G401 (cell line): ENCODE data around the gene RARS1. TPM values are rescaled to one million over a fixed set of nuclear protein-coding genes. Genes with fewer than 3 reads are reported as not detected.

Source experiments
- DNase-seq: peaks from one replicate; pipeline ENCODE4 v3.0.0-alpha.2; 2015; ENCODE audit warnings: low spot score
- in situ Hi-C: cut with HindIII; loops from 2 replicates; pipeline ENCODE4 v1.10.0; 2016; ENCODE audit warnings: low sequenced_read_pairs, mixed read lengths
- total RNA-seq: library from RNA; depleted of rRNA; stranded (reverse); fragments of >200 nt; shearing (Covaris generic); gene quantifications from 2 replicates; pipeline ENCODE4 v1.2.3, GENCODE V29; 2014; rRNA removed

RARS1 gene
- total RNA-seq: 171 and 222 TPM in 2 replicates

DNA sequence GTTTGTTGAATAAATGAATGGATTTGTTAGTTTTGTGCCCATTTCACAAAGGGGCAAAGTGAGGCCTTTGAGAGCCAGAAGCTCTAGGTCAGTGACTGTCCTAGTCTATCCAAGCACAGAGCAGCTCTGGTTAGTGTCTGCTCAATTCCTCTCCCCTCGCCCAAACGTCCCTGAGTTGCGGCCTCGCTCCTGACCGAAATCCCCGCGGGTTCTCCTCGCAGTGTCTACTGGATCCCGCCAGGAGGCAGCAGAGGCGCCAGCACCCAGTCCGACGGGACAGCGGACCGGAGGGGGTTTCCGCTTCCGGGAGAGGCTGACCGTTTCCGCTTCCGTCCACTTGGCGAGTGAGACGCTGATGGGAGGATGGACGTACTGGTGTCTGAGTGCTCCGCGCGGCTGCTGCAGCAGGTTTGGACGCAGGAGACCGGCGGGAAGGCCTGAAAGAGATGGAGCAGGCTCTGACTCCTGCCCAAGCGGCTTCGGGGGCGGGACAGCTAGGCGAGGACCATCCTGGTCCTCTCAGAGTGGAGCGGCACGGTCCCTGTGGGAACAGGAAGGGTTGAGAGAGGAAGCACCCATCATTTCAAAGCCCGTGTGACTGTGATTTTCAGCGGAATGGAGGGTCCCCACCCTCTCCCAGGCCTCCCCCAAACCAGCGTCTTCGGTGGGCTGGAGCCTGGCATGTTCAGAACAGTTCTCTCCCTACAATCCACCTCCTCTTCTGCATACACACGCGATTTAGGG is at the start of gene RARS1:
RARS1 (plus strand) TSS at position 336 of the 744 bp plus-strand sequence; CDS start at position 364, 28 bp downstream.
- DNase-seq: peak; percentile 94
- in situ Hi-C loops: no loop called here

DNA sequence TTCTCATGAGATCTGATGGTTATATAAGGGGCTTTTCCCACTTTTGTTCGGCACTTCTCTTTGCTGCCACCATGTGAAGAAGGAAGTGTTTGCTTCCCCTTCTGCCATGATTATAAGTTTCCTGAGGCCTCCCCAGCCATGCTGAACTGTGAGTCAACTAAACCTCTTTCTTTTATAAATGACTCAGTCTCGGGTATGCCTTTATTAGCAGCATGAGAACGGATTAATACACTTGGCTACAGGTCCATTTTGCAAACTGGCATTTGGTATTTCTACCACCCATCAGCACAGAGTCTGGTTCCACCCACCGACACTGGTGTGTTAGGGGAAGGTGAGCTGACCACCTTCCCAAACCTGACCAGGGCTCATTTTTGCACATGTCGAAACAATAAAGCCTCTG is 47.9 kb upstream of the RARS1 start:
- DNase-seq: no peak
- in situ Hi-C loops: no loop called here

GRCh38 chr5:168443533-168443932 is 42.7 kb upstream of the RARS1 start:
- in situ Hi-C loops: no loop called here
- DNase-seq: no peak

DNA sequence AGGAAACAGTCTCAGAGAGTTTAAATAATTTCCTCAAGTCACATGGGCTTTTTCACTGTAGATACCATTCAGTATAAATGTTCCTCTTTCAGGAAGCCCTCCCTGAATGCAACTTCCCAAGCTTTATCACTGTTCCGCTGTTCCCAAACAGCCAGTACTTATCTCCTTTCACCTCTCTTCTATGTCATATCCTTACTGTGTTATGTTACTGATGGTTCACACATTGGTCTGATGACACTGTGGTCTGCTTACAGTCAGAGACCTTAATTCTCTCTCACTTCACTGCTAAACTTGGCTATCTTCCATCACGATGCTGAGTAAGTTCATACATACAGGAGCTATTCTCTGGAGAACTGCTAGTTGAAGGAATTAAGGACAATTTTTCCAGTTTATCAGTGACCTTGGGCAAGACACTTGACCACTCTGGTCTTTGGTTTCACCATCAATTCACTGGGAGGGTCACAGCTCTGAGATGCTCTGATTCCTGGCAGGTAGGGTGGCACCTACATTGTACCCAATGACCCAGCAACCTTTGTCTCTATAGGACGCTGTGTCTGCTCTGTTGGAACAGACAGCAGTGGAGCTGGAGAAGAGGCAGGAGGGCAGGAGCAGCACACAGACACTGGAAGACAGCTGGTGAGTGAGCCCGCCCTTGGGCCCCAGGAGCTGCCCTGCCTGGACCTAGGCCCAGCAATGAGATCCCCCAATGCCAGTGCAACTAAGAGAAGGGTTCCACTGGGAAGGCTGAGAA is 42.1 kb upstream of the RARS1 start:
- no peak for DNase-seq
- in situ Hi-C loops: no loop called here

GRCh38 chr5:168446983-168447619 is 39.2 kb upstream of the RARS1 start:
- in situ Hi-C loops: no loop called here
- DNase-seq: no peak

GRCh38 chr5:168447808-168448207 is 38.5 kb upstream of the RARS1 start:
- in situ Hi-C loops: no loop called here
- DNase-seq: no peak

DNA sequence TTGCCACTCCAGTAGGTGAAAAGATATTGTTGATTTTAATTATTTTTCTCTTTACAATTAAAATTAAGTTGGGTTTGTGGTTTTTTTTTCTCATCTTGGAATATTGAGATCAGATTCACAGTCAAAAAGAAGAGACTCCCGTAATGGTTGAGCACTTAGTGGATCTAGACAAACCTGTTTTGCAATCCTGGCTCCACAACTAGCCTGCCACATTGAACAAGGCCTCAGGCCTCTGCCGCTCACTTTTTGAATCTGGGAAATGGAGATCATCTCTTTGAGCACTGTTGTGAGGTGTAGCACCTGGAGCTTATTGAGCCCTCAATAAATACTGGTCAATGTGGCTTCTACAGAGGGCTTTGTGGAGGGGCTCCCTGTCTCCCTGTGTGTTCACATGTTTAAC is 37.1 kb upstream of the RARS1 start:
- in situ Hi-C loops: no loop called here
- DNase-seq: no peak

- in situ Hi-C loops: no loop called here
- DNase-seq: no peak
Observed at GRCh38 chr5:168451565-168451964, 34.7 kb upstream of the RARS1 start.

- in situ Hi-C loops: no loop called here
- DNase-seq: no peak
Observed at GRCh38 chr5:168455201-168455600, 31.1 kb upstream of the RARS1 start.

GRCh38 chr5:168457542-168457941 is 28.7 kb upstream of the RARS1 start:
- no peak for DNase-seq
- in situ Hi-C loops: no loop called here

GRCh38 chr5:168460606-168461005 is 25.7 kb upstream of the RARS1 start:
- DNase-seq: no peak
- in situ Hi-C loops: no loop called here

GRCh38 chr5:168463081-168463480 is 23.2 kb upstream of the RARS1 start:
- in situ Hi-C loops: no loop called here
- DNase-seq: no peak

DNA sequence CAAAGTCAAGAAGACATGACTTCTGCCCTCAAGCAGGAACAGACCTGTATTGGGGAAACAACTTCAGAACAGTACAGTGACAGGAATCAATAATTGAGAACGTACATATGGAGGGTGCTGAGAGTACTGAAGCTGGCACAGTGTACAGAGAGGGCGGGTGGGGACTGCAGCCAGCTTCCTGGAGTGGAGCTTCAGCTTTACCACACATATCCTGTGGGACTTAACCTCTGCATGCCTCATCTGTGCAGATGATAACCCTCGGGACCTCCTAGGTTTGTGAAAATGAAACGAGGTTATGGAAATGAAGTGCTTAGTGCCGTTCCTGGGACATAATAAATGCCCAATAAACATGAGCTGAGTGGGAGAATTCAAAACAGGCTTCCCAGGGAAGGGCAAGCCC is 22.1 kb upstream of the RARS1 start:
- in situ Hi-C loops: no loop called here

DNA sequence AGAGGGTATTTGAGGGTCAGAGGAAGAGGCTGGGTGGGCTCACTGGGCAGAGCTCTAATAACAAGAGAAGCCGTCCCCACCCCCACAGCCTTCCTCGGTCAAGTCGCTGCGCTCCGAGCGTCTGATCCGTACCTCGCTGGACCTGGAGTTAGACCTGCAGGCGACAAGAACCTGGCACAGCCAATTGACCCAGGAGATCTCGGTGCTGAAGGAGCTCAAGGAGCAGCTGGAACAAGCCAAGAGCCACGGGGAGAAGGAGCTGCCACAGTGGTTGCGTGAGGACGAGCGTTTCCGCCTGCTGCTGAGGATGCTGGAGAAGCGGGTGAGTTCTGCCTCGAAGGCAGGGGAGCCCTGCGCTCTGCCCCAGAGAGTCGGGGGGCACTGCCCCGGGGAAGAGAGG is 21.6 kb upstream of the RARS1 start:
- in situ Hi-C loops: no loop called here
- DNase-seq: no peak

More for the DNA sequence above, 22.1 kb upstream of the RARS1 start:
- no peak for DNase-seq

GRCh38 chr5:168467755-168468330 is 18.4 kb upstream of the RARS1 start:
- in situ Hi-C loops: no loop called here
- no peak for DNase-seq

DNA sequence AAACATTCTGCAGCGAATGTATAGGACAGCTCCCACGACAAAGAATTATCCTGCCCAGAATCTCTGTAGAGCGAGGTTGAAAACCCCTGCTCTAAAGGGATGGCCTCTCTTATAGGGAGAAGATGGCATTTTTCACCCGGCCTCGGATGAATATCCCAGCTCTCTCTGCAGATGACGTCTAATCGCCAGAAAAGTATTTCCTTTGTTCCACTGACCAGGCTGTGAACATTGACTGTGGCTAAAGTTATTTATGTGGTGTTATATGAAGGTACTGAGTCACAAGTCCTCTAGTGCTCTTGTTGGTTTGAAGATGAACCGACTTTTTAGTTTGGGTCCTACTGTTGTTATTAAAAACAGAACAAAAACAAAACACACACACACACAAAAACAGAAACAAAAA is 17.4 kb upstream of the RARS1 start:
- DNase-seq: no peak
- in situ Hi-C loops: no loop called here

DNA sequence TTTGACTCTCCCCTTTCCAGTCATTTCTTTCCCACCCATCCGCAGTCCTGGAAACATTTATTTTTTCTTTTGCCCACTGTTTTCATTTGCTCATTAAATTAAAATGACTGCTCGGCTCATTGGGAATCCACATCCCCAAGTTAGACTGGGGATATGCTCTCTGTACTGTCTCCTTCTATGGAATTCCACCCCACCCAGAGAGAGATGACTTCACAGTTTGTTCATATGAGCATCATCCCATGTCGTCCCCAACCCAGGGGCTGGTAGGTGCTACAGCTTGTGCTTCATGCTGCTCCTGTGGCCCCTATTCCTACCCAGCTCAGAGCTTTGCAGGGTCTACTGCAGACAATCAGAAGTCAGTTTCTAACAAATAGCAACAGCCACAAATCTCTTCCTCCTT is 16.5 kb upstream of the RARS1 start:
- no peak for DNase-seq
- in situ Hi-C loops: no loop called here

GRCh38 chr5:168471785-168472184 is 14.5 kb upstream of the RARS1 start:
- in situ Hi-C loops: no loop called here
- no peak for DNase-seq

DNA sequence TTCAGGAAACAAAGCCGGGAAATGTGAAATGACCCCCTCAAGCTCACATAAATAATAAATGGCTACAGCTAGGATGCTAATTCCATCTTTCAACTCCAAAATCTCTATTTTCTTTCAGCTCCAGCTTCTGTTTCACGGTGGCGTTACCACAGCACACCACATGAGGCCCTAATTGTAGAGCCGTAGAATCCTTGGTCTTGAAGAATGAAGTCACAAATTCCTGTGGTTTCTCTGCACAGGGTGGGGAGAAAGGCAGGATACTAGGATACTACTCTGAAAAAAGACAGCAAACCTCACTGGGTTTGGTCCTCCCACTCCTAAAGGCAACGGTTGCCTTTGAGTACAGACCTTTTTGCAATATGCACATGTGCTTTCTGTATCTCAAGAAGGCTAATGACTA is 13.9 kb upstream of the RARS1 start:
- in situ Hi-C loops: no loop called here
- DNase-seq: no peak

GRCh38 chr5:168474319-168474718 is 12.0 kb upstream of the RARS1 start:
- in situ Hi-C loops: no loop called here
- no peak for DNase-seq
